Ramos (cell line): Measurements from ENCODE around the gene GTF2F2.
"Not testable (repeated sequence)": the region's sequence is repeated elsewhere in the genome, so short reads cannot be mapped to it uniquely, and the experiment has no call there.

Source experiments
- in situ Hi-C: fragments of 300-500 bp; cut with MboI; formaldehyde crosslinking; loops from one replicate; pipeline ENCODE4 v1.14.3; 2022; ENCODE audit warnings: low sequenced_read_pairs; ENCODE audit not compliant: unreplicated experiment

The GTF2F2 gene

GRCh38 chr13:45297456-45298205, 177.3 kb downstream of the GTF2F2 start:
- in situ Hi-C loops: no loop called here

GRCh38 chr13:45298206-45298505, 177.8 kb downstream of the GTF2F2 start:
- in situ Hi-C loops: no loop called here

- in situ Hi-C loops: not testable (repeated sequence)
Measured at GRCh38 chr13:45298550-45298949, 178.2 kb downstream of the GTF2F2 start.

- in situ Hi-C loops: no loop called here
Measured at GRCh38 chr13:45299194-45299593, 178.9 kb downstream of the GTF2F2 start.

GRCh38 chr13:45300190-45300985, 180.1 kb downstream of the GTF2F2 start:
- in situ Hi-C loops: loop anchor here (25.0 kb wide), 2 partner anchors 813 to 1413 kb away; partner anchors contain the start of genes CCDC122 and LACC1

- in situ Hi-C loops: loop anchor here (25.0 kb wide), 2 partner anchors 814 to 1414 kb away; partner anchors contain the start of genes CCDC122 and LACC1
Measured at GRCh38 chr13:45301263-45301662, 181.0 kb downstream of the GTF2F2 start.

- in situ Hi-C loops: loop anchor here (25.0 kb wide), 2 partner anchors 815 to 1415 kb away; partner anchors contain the start of genes CCDC122 and LACC1
Measured at GRCh38 chr13:45302507-45302906, 182.2 kb downstream of the GTF2F2 start.

- in situ Hi-C loops: loop anchor here (25.0 kb wide), 2 partner anchors 816 to 1416 kb away; partner anchors contain the start of genes CCDC122 and LACC1
Measured at GRCh38 chr13:45303026-45303425, 182.7 kb downstream of the GTF2F2 start.

GRCh38 chr13:45303866-45304265, 183.6 kb downstream of the GTF2F2 start:
- in situ Hi-C loops: loop anchor here (25.0 kb wide), 2 partner anchors 817 to 1417 kb away; partner anchors contain the start of genes CCDC122 and LACC1

- in situ Hi-C loops: loop anchor here (5.0 to 25.0 kb wide), 3 partner anchors 258 to 1418 kb away; partner anchors contain the start of genes CCDC122 and LACC1
Measured at GRCh38 chr13:45305079-45305478, 184.8 kb downstream of the GTF2F2 start.

GRCh38 chr13:45306966-45307365, 186.7 kb downstream of the GTF2F2 start:
- in situ Hi-C loops: loop anchor here (5.0 to 25.0 kb wide), 3 partner anchors 260 to 1420 kb away; partner anchors contain the start of genes CCDC122 and LACC1

- in situ Hi-C loops: loop anchor here (25.0 kb wide), 2 partner anchors 823 to 1423 kb away; partner anchors contain the start of genes CCDC122 and LACC1
Measured at GRCh38 chr13:45310341-45311131, 190.2 kb downstream of the GTF2F2 start.

GRCh38 chr13:45314822-45315221, 194.5 kb downstream of the GTF2F2 start:
- in situ Hi-C loops: loop anchor here (25.0 kb wide), 2 partner anchors 828 to 1428 kb away; partner anchors contain the start of genes CCDC122 and LACC1

- in situ Hi-C loops: loop anchor here (25.0 kb wide), 2 partner anchors 828 to 1428 kb away; partner anchors contain the start of genes CCDC122 and LACC1
Measured at GRCh38 chr13:45315520-45316167, 195.3 kb downstream of the GTF2F2 start.

GRCh38 chr13:45316338-45316737, 196.0 kb downstream of the GTF2F2 start:
- in situ Hi-C loops: loop anchor here (25.0 kb wide), 2 partner anchors 829 to 1429 kb away; partner anchors contain the start of genes CCDC122 and LACC1

- in situ Hi-C loops: loop anchor here (25.0 kb wide), 2 partner anchors 830 to 1430 kb away; partner anchors contain the start of genes CCDC122 and LACC1
Measured at GRCh38 chr13:45316996-45317395, 196.7 kb downstream of the GTF2F2 start.

- in situ Hi-C loops: loop anchor here (25.0 kb wide), 2 partner anchors 834 to 1434 kb away; partner anchors contain the start of genes CCDC122 and LACC1
Measured at GRCh38 chr13:45320876-45321629, 200.7 kb downstream of the GTF2F2 start.

- in situ Hi-C loops: no loop called here
Measured at GRCh38 chr13:45325806-45326205, 205.5 kb downstream of the GTF2F2 start.
